Measurements from ENCODE around the gene TFF2.

TFF2 gene

GRCh38 chr21:42373908-42374455, 23.2 kb upstream of the TFF2 start:
- H3K27me3 ChIP-seq (ENCODE audit: insufficient read depth, low read length): peaks cover 25% of the 10 kb centered on the region

GRCh38 chr21:42373196-42373907, 22.6 kb upstream of the TFF2 start:
- H3K9ac ChIP-seq (ENCODE audit: low read depth, low read length): no peak overlapping the region
- no peaks in the 10 kb centered on the region for H3K9me3 ChIP-seq (ENCODE audit: insufficient read depth, low read depth, low read length)
- H3K27me3 ChIP-seq (ENCODE audit: insufficient read depth, low read length): peaks cover 25% of the 10 kb centered on the region
- H3K4me3 ChIP-seq (ENCODE audit: low read length): no peak overlapping the region
- H3K27ac ChIP-seq (ENCODE audit: low read length): no peak overlapping the region
- H3K4me1 ChIP-seq (ENCODE audit: insufficient read depth, low read length): no peaks in the 10 kb centered on the region
- H3K36me3 ChIP-seq (ENCODE audit: insufficient read depth, low read depth, low read length): no peaks in the 10 kb centered on the region

More at GRCh38 chr21:42373908-42374455, 23.2 kb upstream of the TFF2 start:
- H3K9ac ChIP-seq (ENCODE audit: low read depth, low read length): no peak overlapping the region
- no peaks in the 10 kb centered on the region for H3K4me1 ChIP-seq (ENCODE audit: insufficient read depth, low read length)
- no peaks in the 10 kb centered on the region for H3K9me3 ChIP-seq (ENCODE audit: insufficient read depth, low read depth, low read length)
- H3K36me3 ChIP-seq (ENCODE audit: insufficient read depth, low read depth, low read length): no peaks in the 10 kb centered on the region
- H3K4me3 ChIP-seq (ENCODE audit: low read length): no peak overlapping the region
- H3K27ac ChIP-seq (ENCODE audit: low read length): no peak overlapping the region

GRCh38 chr21:42370894-42371654, 20.3 kb upstream of the TFF2 start:
- H3K9ac ChIP-seq (ENCODE audit: low read depth, low read length): no peak overlapping the region
- H3K9me3 ChIP-seq (ENCODE audit: insufficient read depth, low read depth, low read length): no peaks in the 10 kb centered on the region
- H3K27me3 ChIP-seq (ENCODE audit: insufficient read depth, low read length): peaks cover 25% of the 10 kb centered on the region
- no peak overlapping the region for H3K27ac ChIP-seq (ENCODE audit: low read length)
- no peak overlapping the region for H3K4me3 ChIP-seq (ENCODE audit: low read length)
- no peaks in the 10 kb centered on the region for H3K4me1 ChIP-seq (ENCODE audit: insufficient read depth, low read length)
- no peaks in the 10 kb centered on the region for H3K36me3 ChIP-seq (ENCODE audit: insufficient read depth, low read depth, low read length)

GRCh38 chr21:42369821-42370220, 19.0 kb upstream of the TFF2 start:
- H3K36me3 ChIP-seq (ENCODE audit: insufficient read depth, low read depth, low read length): no peaks in the 10 kb centered on the region
- H3K9ac ChIP-seq (ENCODE audit: low read depth, low read length): no peak overlapping the region
- no peaks in the 10 kb centered on the region for H3K9me3 ChIP-seq (ENCODE audit: insufficient read depth, low read depth, low read length)
- peaks cover 19% of the 10 kb centered on the region for H3K27me3 ChIP-seq (ENCODE audit: insufficient read depth, low read length)
- no peak overlapping the region for H3K27ac ChIP-seq (ENCODE audit: low read length)
- H3K4me3 ChIP-seq (ENCODE audit: low read length): no peak overlapping the region
- no peaks in the 10 kb centered on the region for H3K4me1 ChIP-seq (ENCODE audit: insufficient read depth, low read length)

GRCh38 chr21:42367367-42368165, 16.8 kb upstream of the TFF2 start:
- H3K4me3 ChIP-seq (ENCODE audit: low read length): no peak overlapping the region
- no peaks in the 10 kb centered on the region for H3K9me3 ChIP-seq (ENCODE audit: insufficient read depth, low read depth, low read length)
- no peaks in the 10 kb centered on the region for H3K4me1 ChIP-seq (ENCODE audit: insufficient read depth, low read length)
- no peaks in the 10 kb centered on the region for H3K27me3 ChIP-seq (ENCODE audit: insufficient read depth, low read length)
- no peaks in the 10 kb centered on the region for H3K36me3 ChIP-seq (ENCODE audit: insufficient read depth, low read depth, low read length)
- no peak overlapping the region for H3K27ac ChIP-seq (ENCODE audit: low read length)
- H3K9ac ChIP-seq (ENCODE audit: low read depth, low read length): no peak overlapping the region

GRCh38 chr21:42366292-42367010, 15.7 kb upstream of the TFF2 start, which contains the start of gene TFF1:
Gene TFF1, minus strand, starts transcription at chr21:42366535. Its CDS starts 40 bp downstream, at chr21:42366495.
- Histone ChIP-seq H3K4me1 (ENCODE audit: insufficient read depth, low read length) (no peaks in the 10 kb centered on the region), H3K27me3 (ENCODE audit: insufficient read depth, low read length) (no peaks in the 10 kb centered on the region), H3K9me3 (ENCODE audit: insufficient read depth, low read depth, low read length) (no peaks in the 10 kb centered on the region), H3K27ac (ENCODE audit: low read length) (no peak within 1 kb of the TSS), H3K36me3 (ENCODE audit: insufficient read depth, low read depth, low read length) (no peaks in the 10 kb centered on the region), H3K4me3 (ENCODE audit: low read length) (no peak within 1 kb of the TSS), H3K9ac (ENCODE audit: low read depth, low read length) (no peak within 1 kb of the TSS)

GRCh38 chr21:42365770-42366169, 15.0 kb upstream of the TFF2 start:
- H3K36me3 ChIP-seq (ENCODE audit: insufficient read depth, low read depth, low read length): no peaks in the 10 kb centered on the region
- no peaks in the 10 kb centered on the region for H3K27me3 ChIP-seq (ENCODE audit: insufficient read depth, low read length)
- no peak overlapping the region for H3K27ac ChIP-seq (ENCODE audit: low read length)
- H3K4me1 ChIP-seq (ENCODE audit: insufficient read depth, low read length): no peaks in the 10 kb centered on the region
- no peak overlapping the region for H3K4me3 ChIP-seq (ENCODE audit: low read length)
- H3K9ac ChIP-seq (ENCODE audit: low read depth, low read length): no peak overlapping the region
- no peaks in the 10 kb centered on the region for H3K9me3 ChIP-seq (ENCODE audit: insufficient read depth, low read depth, low read length)

- H3K27me3 ChIP-seq (ENCODE audit: insufficient read depth, low read length): no peaks in the 10 kb centered on the region
- H3K27ac ChIP-seq (ENCODE audit: low read length): no peak overlapping the region
- peaks cover 7% of the 10 kb centered on the region for H3K9me3 ChIP-seq (ENCODE audit: insufficient read depth, low read depth, low read length)
- no peak overlapping the region for H3K9ac ChIP-seq (ENCODE audit: low read depth, low read length)
- no peaks in the 10 kb centered on the region for H3K4me1 ChIP-seq (ENCODE audit: insufficient read depth, low read length)
- H3K36me3 ChIP-seq (ENCODE audit: insufficient read depth, low read depth, low read length): no peaks in the 10 kb centered on the region
- H3K4me3 ChIP-seq (ENCODE audit: low read length): no peak overlapping the region
Observed at GRCh38 chr21:42364304-42364865, 13.6 kb upstream of the TFF2 start.

- Histone ChIP-seq H3K27me3 (ENCODE audit: insufficient read depth, low read length) (no peaks in the 10 kb centered on the region), H3K36me3 (ENCODE audit: insufficient read depth, low read depth, low read length) (no peaks in the 10 kb centered on the region), H3K4me1 (ENCODE audit: insufficient read depth, low read length) (no peaks in the 10 kb centered on the region), H3K4me3 (ENCODE audit: low read length) (no peak overlapping the region), H3K9me3 (ENCODE audit: insufficient read depth, low read depth, low read length) (peaks cover 7% of the 10 kb centered on the region), H3K9ac (ENCODE audit: low read depth, low read length) (no peak overlapping the region), H3K27ac (ENCODE audit: low read length) (no peak overlapping the region)
Observed at GRCh38 chr21:42363312-42363711, 12.5 kb upstream of the TFF2 start.

- Histone ChIP-seq H3K36me3 (ENCODE audit: insufficient read depth, low read depth, low read length) (no peaks in the 10 kb centered on the region), H3K9me3 (ENCODE audit: insufficient read depth, low read depth, low read length) (peaks cover 7% of the 10 kb centered on the region), H3K9ac (ENCODE audit: low read depth, low read length) (no peak overlapping the region), H3K4me3 (ENCODE audit: low read length) (no peak overlapping the region), H3K27me3 (ENCODE audit: insufficient read depth, low read length) (no peaks in the 10 kb centered on the region), H3K27ac (ENCODE audit: low read length) (no peak overlapping the region), H3K4me1 (ENCODE audit: insufficient read depth, low read length) (no peaks in the 10 kb centered on the region)
Observed at GRCh38 chr21:42362700-42363099, 11.9 kb upstream of the TFF2 start.

GRCh38 chr21:42362198-42362597, 11.4 kb upstream of the TFF2 start:
- Histone ChIP-seq H3K36me3 (ENCODE audit: insufficient read depth, low read depth, low read length) (no peaks in the 10 kb centered on the region), H3K27me3 (ENCODE audit: insufficient read depth, low read length) (no peaks in the 10 kb centered on the region)

More at GRCh38 chr21:42362198-42362597, 11.4 kb upstream of the TFF2 start:
- Histone ChIP-seq H3K4me3 (ENCODE audit: low read length) (no peak overlapping the region), H3K27ac (ENCODE audit: low read length) (no peak overlapping the region), H3K9ac (ENCODE audit: low read depth, low read length) (no peak overlapping the region), H3K9me3 (ENCODE audit: insufficient read depth, low read depth, low read length) (peaks cover 7% of the 10 kb centered on the region), H3K4me1 (ENCODE audit: insufficient read depth, low read length) (no peaks in the 10 kb centered on the region)

Measured in iPS-20b (cell line).